IPS-15b (cell line): ENCODE measurements around the gene COL16A1.
A peak's percentile ranks its signal among the peaks of the same experiment; 100 is the strongest.

Source experiments
- H3K27me3 ChIP-seq: one replicate; pipeline ENCODE4 v1.6.1; 2013; ENCODE audit warnings: low read length; ENCODE audit not compliant: control insufficient read depth, insufficient read depth
- H3K36me3 ChIP-seq: one replicate; pipeline ENCODE4 v1.6.1; 2013; ENCODE audit warnings: low read length; ENCODE audit not compliant: control insufficient read depth, insufficient read depth
- H3K4me1 ChIP-seq: one replicate; pipeline ENCODE4 v1.6.1; 2013; ENCODE audit warnings: mild to moderate bottlenecking, low read length; ENCODE audit not compliant: control insufficient read depth, insufficient read depth
- H3K4me3 ChIP-seq: one replicate; pipeline ENCODE4 v1.5.1; 2013; ENCODE audit warnings: low read depth, low read length
- H3K9ac ChIP-seq: one replicate; pipeline ENCODE4 v1.6.1; 2013; ENCODE audit warnings: low read depth, mild to moderate bottlenecking, low read length
- H3K9me3 ChIP-seq: one replicate; pipeline ENCODE4 v1.6.1; 2013; ENCODE audit warnings: mild to moderate bottlenecking, low read length; ENCODE audit not compliant: control insufficient read depth, insufficient read depth

The COL16A1 gene

GRCh38 chr1:31731049-31731565 lies 27.3 kb upstream of the COL16A1 start:
- H3K9me3 ChIP-seq = no peaks in the 10 kb centered on the region
- H3K27me3 ChIP-seq = no peaks in the 10 kb centered on the region
- H3K4me3 ChIP-seq = no peak overlapping the region
- no peak overlapping the region for H3K9ac ChIP-seq
- peaks cover 16% of the 10 kb centered on the region for H3K36me3 ChIP-seq
- no peaks in the 10 kb centered on the region for H3K4me1 ChIP-seq

GRCh38 chr1:31730336-31731048 lies 26.7 kb upstream of the COL16A1 start:
- H3K9me3 ChIP-seq = no peaks in the 10 kb centered on the region
- no peaks in the 10 kb centered on the region for H3K27me3 ChIP-seq
- no peak overlapping the region for H3K9ac ChIP-seq
- no peak overlapping the region for H3K4me3 ChIP-seq
- H3K4me1 ChIP-seq = no peaks in the 10 kb centered on the region
- H3K36me3 ChIP-seq = peaks cover 15% of the 10 kb centered on the region

- no peaks in the 10 kb centered on the region for H3K4me1 ChIP-seq
- H3K36me3 ChIP-seq = peaks cover 12% of the 10 kb centered on the region
Measured at GRCh38 chr1:31727849-31728248, 24.0 kb upstream of the COL16A1 start.

GRCh38 chr1:31727195-31727594 lies 23.4 kb upstream of the COL16A1 start:
- Histone ChIP-seq H3K4me1 (no peaks in the 10 kb centered on the region), H3K27me3 (no peaks in the 10 kb centered on the region), H3K9ac (no peak overlapping the region), H3K9me3 (no peaks in the 10 kb centered on the region), H3K4me3 (no peak overlapping the region), H3K36me3 (peaks cover 12% of the 10 kb centered on the region)

More at GRCh38 chr1:31727849-31728248, 24.0 kb upstream of the COL16A1 start:
- H3K4me3 ChIP-seq = no peak overlapping the region
- no peak overlapping the region for H3K9ac ChIP-seq
- H3K27me3 ChIP-seq = no peaks in the 10 kb centered on the region
- H3K9me3 ChIP-seq = no peaks in the 10 kb centered on the region

GRCh38 chr1:31726715-31727114 lies 22.9 kb upstream of the COL16A1 start:
- Histone ChIP-seq H3K9ac (no peak overlapping the region), H3K4me1 (no peaks in the 10 kb centered on the region), H3K27me3 (peaks cover under 1% of the 10 kb centered on the region), H3K9me3 (no peaks in the 10 kb centered on the region), H3K36me3 (peaks cover 12% of the 10 kb centered on the region), H3K4me3 (no peak overlapping the region)

GRCh38 chr1:31725777-31726535 lies 22.1 kb upstream of the COL16A1 start:
- no peak overlapping the region for H3K4me3 ChIP-seq
- peaks cover 8% of the 10 kb centered on the region for H3K36me3 ChIP-seq
- H3K27me3 ChIP-seq = peaks cover 4% of the 10 kb centered on the region
- H3K4me1 ChIP-seq = no peaks in the 10 kb centered on the region
- no peaks in the 10 kb centered on the region for H3K9me3 ChIP-seq
- H3K9ac ChIP-seq = no peak overlapping the region

- no peak overlapping the region for H3K4me3 ChIP-seq
- H3K9ac ChIP-seq = no peak overlapping the region
- H3K36me3 ChIP-seq = peaks cover 2% of the 10 kb centered on the region
- H3K27me3 ChIP-seq = peaks cover 4% of the 10 kb centered on the region
- no peaks in the 10 kb centered on the region for H3K4me1 ChIP-seq
- H3K9me3 ChIP-seq = no peaks in the 10 kb centered on the region
Measured at GRCh38 chr1:31725134-31725533, 21.3 kb upstream of the COL16A1 start.

GRCh38 chr1:31723828-31724359 lies 20.1 kb upstream of the COL16A1 start:
- Histone ChIP-seq H3K9ac (no peak overlapping the region), H3K27me3 (peaks cover 4% of the 10 kb centered on the region), H3K4me1 (no peaks in the 10 kb centered on the region), H3K36me3 (no peaks in the 10 kb centered on the region), H3K4me3 (no peak overlapping the region), H3K9me3 (no peaks in the 10 kb centered on the region)

GRCh38 chr1:31718327-31718897 lies 14.6 kb upstream of the COL16A1 start:
- Histone ChIP-seq H3K4me1 (peaks cover 6% of the 10 kb centered on the region), H3K36me3 (no peaks in the 10 kb centered on the region), H3K4me3 (no peak overlapping the region), H3K9me3 (no peaks in the 10 kb centered on the region), H3K27me3 (peaks cover 7% of the 10 kb centered on the region), H3K9ac (no peak overlapping the region)

- Histone ChIP-seq H3K36me3 (no peaks in the 10 kb centered on the region), H3K9me3 (no peaks in the 10 kb centered on the region), H3K4me1 (peaks cover 6% of the 10 kb centered on the region), H3K27me3 (peaks cover 7% of the 10 kb centered on the region), H3K9ac (no peak overlapping the region), H3K4me3 (no peak overlapping the region)
Measured at GRCh38 chr1:31717341-31717740, 13.5 kb upstream of the COL16A1 start.

- H3K9ac ChIP-seq = no peak overlapping the region
- H3K4me3 ChIP-seq = peak overlapping the region; percentile 78
- no peaks in the 10 kb centered on the region for H3K36me3 ChIP-seq
- H3K9me3 ChIP-seq = no peaks in the 10 kb centered on the region
- H3K27me3 ChIP-seq = peaks cover 4% of the 10 kb centered on the region
- peaks cover 6% of the 10 kb centered on the region for H3K4me1 ChIP-seq
Measured at GRCh38 chr1:31715873-31716220, 12.0 kb upstream of the COL16A1 start.
